A673 (cell line): ENCODE measurements around the gene CBLB. TPM values are rescaled to one million over a fixed set of nuclear protein-coding genes. Genes with fewer than 3 reads are reported as not detected.

Source experiments
- BruUV-seq: library from RNA; stranded (reverse); fragments of 400-500 nt; replicated peaks from 2 replicates; lab custom pipeline; 2021; lab: Mats Ljungman, UMichigan
- CTCF ChIA-PET: fragments of 300-600 bp; sonication (Branson Sonifier 250); formaldehyde crosslinking; loops from one replicate; lab custom pipeline; 2022; ENCODE audit warnings: antibody characterized with exemption; lab: Charles Lee
- POLR2A ChIA-PET: fragments of 300-600 bp; sonication (Branson Sonifier 250); formaldehyde crosslinking; loops from one replicate; lab custom pipeline; 2022; ENCODE audit warnings: antibody characterized with exemption; ENCODE audit not compliant: low non-redundant PET; lab: Charles Lee
- DNase-seq: peaks from one replicate; pipeline ENCODE4 v3.0.0-alpha.2; 2015; ENCODE audit warnings: low spot score
- H3K27ac ChIP-seq: fragments of 200-600 bp; sonication (generic); 2 replicates; pipeline ENCODE4 v1.5.1; 2016; ENCODE audit warnings: mixed run types, low read depth, mild to moderate bottlenecking, mixed read lengths, antibody characterized with exemption, low read length; ENCODE audit not compliant: poor library complexity, severe bottlenecking
- H3K27me3 ChIP-seq: fragments of 200-600 bp; sonication (generic); replicated peaks from 2 replicates; pipeline ENCODE4 v1.6.1; 2017; ENCODE audit warnings: mixed run types, low read depth, mild to moderate bottlenecking, mixed read lengths, antibody characterized with exemption, low read length; ENCODE audit not compliant: insufficient read depth, poor library complexity
- H3K36me3 ChIP-seq: fragments of 200-600 bp; sonication (generic); 2 replicates; pipeline ENCODE4 v1.6.1; 2016; ENCODE audit warnings: mixed run types, mild to moderate bottlenecking, mixed read lengths, antibody characterized with exemption, low read length; ENCODE audit not compliant: insufficient read depth, poor library complexity, severe bottlenecking
- H3K4me1 ChIP-seq: fragments of 200-600 bp; sonication (generic); 2 replicates; pipeline ENCODE4 v1.6.1; 2017; ENCODE audit warnings: mixed run types, mild to moderate bottlenecking, mixed read lengths, antibody characterized with exemption, low read length; ENCODE audit not compliant: insufficient read depth, poor library complexity, severe bottlenecking
- H3K4me3 ChIP-seq: fragments of 200-600 bp; sonication (generic); 2 replicates; pipeline ENCODE4 v1.5.1; 2016; ENCODE audit warnings: low read depth, mixed run types, mild to moderate bottlenecking, mixed read lengths, low read length; ENCODE audit not compliant: poor library complexity, severe bottlenecking
- H3K9me3 ChIP-seq: fragments of 200-600 bp; sonication (generic); 2 replicates; pipeline ENCODE4 v1.6.1; 2016; ENCODE audit warnings: mixed run types, low read depth, mild to moderate bottlenecking, mixed read lengths, antibody characterized with exemption, low read length; ENCODE audit not compliant: poor library complexity, severe bottlenecking
- EZH2 ChIP-seq: fragments of 200-600 bp; sonication (generic); IDR thresholded peaks from 2 replicates; pipeline ENCODE4 v1.6.1; 2017; ENCODE audit warnings: borderline replicate concordance, low read depth, mild to moderate bottlenecking, mixed read lengths, antibody characterized with exemption, low read length; ENCODE audit not compliant: poor library complexity, severe bottlenecking
- intact Hi-C: fragments of 100-400 bp; cut with micrococcal nuclease; formaldehyde crosslinking; loops from one replicate; pipeline ENCODE4 v1.10.0; 2022; ENCODE audit not compliant: unreplicated experiment
- total RNA-seq: library from RNA; stranded (reverse); gene quantifications from 2 replicates; pipeline ENCODE4 v1.2.3, GENCODE V29; 2021
- TF ChIP-seq, protein P1 (sequence below): fragments of 300-800, 200-600 bp; sonication (generic); conservative IDR thresholded peaks from 2 replicates; pipeline ENCODE4 v1.5.1; 2017; ENCODE audit warnings: low read depth, mild to moderate bottlenecking, antibody characterized with exemption, low read length, moderate library complexity, mixed read lengths

Gene CBLB
- total RNA-seq, 1 experiment from 2014 or later = 23.3 TPM

DNA sequence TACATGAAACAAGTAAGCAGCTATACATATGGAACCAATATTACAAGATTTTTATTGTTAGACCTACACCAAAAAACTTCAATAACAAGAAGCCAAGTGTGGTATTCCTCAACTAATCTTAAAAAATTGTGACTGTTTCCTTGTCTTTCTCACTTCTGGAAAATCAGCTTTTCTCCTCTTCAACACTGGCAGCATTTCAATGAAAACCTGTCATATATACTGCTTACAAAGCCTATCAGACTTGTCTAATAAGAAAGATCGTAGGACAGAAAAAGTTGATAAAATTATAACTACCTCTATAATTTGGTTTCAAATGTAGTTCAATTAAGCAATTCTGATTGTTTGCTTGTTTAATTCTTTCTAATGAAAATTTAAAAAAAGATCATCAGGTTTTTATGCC lies 55.1 kb downstream of the CBLB start:
- H3K4me3 ChIP-seq = no peak overlapping the region
- H3K27me3 ChIP-seq = no peaks in the 10 kb centered on the region
- no peaks in the 10 kb centered on the region for H3K9me3 ChIP-seq
- no peaks in the 10 kb centered on the region for H3K36me3 ChIP-seq
- ChIA-PET CTCF (no interaction called here), POLR2A (no interaction called here)
- TF ChIP-seq, protein P1, sequence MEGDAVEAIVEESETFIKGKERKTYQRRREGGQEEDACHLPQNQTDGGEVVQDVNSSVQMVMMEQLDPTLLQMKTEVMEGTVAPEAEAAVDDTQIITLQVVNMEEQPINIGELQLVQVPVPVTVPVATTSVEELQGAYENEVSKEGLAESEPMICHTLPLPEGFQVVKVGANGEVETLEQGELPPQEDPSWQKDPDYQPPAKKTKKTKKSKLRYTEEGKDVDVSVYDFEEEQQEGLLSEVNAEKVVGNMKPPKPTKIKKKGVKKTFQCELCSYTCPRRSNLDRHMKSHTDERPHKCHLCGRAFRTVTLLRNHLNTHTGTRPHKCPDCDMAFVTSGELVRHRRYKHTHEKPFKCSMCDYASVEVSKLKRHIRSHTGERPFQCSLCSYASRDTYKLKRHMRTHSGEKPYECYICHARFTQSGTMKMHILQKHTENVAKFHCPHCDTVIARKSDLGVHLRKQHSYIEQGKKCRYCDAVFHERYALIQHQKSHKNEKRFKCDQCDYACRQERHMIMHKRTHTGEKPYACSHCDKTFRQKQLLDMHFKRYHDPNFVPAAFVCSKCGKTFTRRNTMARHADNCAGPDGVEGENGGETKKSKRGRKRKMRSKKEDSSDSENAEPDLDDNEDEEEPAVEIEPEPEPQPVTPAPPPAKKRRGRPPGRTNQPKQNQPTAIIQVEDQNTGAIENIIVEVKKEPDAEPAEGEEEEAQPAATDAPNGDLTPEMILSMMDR = no peak
- no peak for TF ChIP-seq EZH2
- intact Hi-C loops = no loop called here
- no TSS peak for BruUV-seq
- no peak for DNase-seq
- H3K4me1 ChIP-seq = peaks cover 32% of the 10 kb centered on the region
- H3K27ac ChIP-seq = no peak overlapping the region

DNA sequence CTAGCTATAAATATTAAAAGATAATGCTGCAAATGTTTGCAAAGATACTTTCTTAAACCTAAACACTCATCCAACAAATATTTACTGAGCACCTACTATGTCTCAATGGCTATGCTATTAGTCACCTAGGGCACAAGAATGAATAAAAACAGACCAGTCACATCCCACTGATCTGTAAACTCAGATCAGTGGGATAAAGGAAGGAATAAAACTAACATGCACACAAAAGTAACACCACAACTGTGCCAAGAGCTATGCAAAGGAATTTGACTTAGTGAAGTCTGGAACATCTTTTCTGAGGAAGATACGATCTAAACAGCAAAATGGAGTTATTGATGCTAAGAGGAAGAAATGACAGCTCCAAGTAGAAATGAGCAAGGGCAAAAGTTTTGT lies 56.6 kb downstream of the CBLB start:
- CTCF ChIA-PET = no interaction called here
- no peak for TF ChIP-seq EZH2
- TF ChIP-seq, protein P1 = no peak
- POLR2A ChIA-PET = no interaction called here
- DNase-seq = no peak
- BruUV-seq = no TSS peak
- Histone ChIP-seq H3K4me3 (no peak overlapping the region), H3K4me1 (peaks cover 30% of the 10 kb centered on the region), H3K36me3 (no peaks in the 10 kb centered on the region), H3K27me3 (no peaks in the 10 kb centered on the region), H3K9me3 (no peaks in the 10 kb centered on the region), H3K27ac (no peak overlapping the region)
- intact Hi-C loops = no loop called here

DNA sequence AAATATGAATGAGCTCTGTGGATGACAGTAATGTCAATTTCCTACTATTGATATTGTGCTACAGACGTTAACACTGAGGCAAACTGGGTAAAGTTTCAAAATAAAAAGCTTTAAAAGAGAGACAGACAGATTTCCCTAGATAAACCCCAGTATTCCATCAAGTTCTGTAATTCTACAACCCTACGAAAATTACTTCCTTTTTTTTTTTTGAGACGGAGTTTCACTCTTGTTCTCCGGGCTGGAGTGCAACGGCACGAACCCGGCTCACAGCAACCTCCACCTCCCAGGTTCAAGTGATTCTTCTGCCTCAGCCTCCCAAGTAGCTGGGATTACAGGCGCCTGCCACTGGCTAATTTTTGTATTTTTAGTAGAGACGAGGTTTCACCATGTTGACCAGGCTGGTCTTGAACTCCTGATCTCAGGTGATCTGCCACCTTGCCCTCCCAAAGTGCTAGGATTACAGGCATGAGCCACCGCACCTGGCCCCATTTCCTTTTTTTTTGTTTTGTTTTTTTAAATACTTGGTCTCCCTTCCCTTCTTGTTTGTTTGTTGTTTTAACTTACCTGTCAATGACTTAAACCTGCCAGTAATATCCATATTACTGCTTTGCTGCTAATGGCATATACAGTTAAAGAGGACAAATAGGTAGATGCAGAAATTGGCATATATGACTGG lies 57.2 kb downstream of the CBLB start:
- TF ChIP-seq, protein P1 = no peak
- TF ChIP-seq EZH2 = no peak
- Histone ChIP-seq H3K4me3 (no peak overlapping the region), H3K27ac (no peak overlapping the region), H3K9me3 (no peaks in the 10 kb centered on the region), H3K36me3 (no peaks in the 10 kb centered on the region), H3K4me1 (peaks cover 27% of the 10 kb centered on the region), H3K27me3 (no peaks in the 10 kb centered on the region)
- BruUV-seq = no TSS peak
- ChIA-PET CTCF (no interaction called here), POLR2A (no interaction called here)
- intact Hi-C loops = no loop called here
- no peak for DNase-seq
